Thyroid gland (tissue), 4 donors: ENCODE results near the gene CEP250.

ENCODE experiments used
- POLR2A ChIP-seq, 2 donors: fragments of 450-650 bp; IDR thresholded peaks; one replicate each; pipeline ENCODE4 v1.6.1; 2017; ENCODE audit warnings: antibody characterized with exemption in 2 of 2, mild to moderate bottlenecking in 2 of 2, moderate library complexity in 1 of 2
- TF ChIP-seq, protein P1 (sequence below), 6 experiments: fragments of 200-600 bp in 3 of 6; fragments of 450-650 bp in 3 of 6; sonication (generic) in 3 of 6; IDR thresholded peaks; one replicate each; pipeline ENCODE4 v1.5.1; 2016 to 2019; ENCODE audit warnings: antibody characterized with exemption in 6 of 6, mild to moderate bottlenecking in 2 of 6, inconsistent platforms in 1 of 6, moderate library complexity in 1 of 6

GRCh38 chr20:35458388-35458787, 3.0 kb downstream of the CEP250 start:
- TF ChIP-seq, protein P1, sequence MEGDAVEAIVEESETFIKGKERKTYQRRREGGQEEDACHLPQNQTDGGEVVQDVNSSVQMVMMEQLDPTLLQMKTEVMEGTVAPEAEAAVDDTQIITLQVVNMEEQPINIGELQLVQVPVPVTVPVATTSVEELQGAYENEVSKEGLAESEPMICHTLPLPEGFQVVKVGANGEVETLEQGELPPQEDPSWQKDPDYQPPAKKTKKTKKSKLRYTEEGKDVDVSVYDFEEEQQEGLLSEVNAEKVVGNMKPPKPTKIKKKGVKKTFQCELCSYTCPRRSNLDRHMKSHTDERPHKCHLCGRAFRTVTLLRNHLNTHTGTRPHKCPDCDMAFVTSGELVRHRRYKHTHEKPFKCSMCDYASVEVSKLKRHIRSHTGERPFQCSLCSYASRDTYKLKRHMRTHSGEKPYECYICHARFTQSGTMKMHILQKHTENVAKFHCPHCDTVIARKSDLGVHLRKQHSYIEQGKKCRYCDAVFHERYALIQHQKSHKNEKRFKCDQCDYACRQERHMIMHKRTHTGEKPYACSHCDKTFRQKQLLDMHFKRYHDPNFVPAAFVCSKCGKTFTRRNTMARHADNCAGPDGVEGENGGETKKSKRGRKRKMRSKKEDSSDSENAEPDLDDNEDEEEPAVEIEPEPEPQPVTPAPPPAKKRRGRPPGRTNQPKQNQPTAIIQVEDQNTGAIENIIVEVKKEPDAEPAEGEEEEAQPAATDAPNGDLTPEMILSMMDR (IDR thresholded peaks at IDR 0.05): no peak
- TF ChIP-seq POLR2A (IDR thresholded peaks at IDR 0.05): no peak
